ENCODE data around the gene PIF1. TPM values are rescaled to one million over a fixed set of nuclear protein-coding genes. Genes with fewer than 3 reads are reported as not detected.

Gene PIF1
- total RNA-seq, 1 experiment from 2014 or later: 34.9 TPM

DNA sequence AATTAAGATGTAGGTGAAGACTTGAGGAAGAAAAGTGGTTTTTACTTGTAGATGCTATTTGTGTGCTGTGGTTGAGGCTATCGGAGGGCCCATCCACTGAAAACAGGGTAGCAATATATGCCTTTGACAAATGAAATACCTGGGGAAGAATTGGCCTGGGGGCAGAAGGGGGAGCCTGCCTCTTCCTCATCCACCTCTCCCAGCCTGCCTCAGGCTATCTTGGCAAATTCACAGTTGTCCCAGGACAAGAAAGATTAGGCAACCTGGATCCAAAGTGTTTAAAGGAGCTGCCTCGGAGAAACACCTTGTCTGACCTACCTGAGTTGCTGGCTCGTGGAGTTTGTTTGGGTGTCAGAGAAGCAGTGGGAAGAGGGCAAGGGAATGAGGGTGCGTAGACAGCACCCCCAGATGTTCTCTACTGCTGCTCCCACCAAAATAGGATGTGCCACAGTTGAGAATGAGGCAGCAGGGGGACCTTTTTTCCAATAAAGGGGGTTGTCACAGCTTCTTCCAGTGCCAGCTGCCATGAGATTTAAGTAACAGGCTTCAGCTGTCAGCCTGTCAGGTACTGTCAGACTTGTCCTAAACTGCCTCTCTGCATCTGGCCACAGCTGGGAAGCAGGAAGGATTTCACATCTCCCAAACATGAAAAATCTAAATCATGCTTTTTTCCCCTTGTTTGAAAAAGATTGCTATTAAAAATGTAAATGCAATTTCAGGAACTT is 25.5 kb upstream of the PIF1 start:
- H3K27me3 ChIP-seq (ENCODE audit: insufficient read depth, low read length): no peaks in the 10 kb centered on the region
- H4K20me1 ChIP-seq (ENCODE audit: insufficient read depth): no peaks in the 10 kb centered on the region
- no peak for DNase-seq (ENCODE audit: low read depth, low spot score)
- ATAC-seq: no peak
- H3K4me2 ChIP-seq (ENCODE audit: low read length): no peak overlapping the region
- POLR2A ChIA-PET: no interaction called here
- H3K4me3 ChIP-seq (replicated peaks in 1 of 2; ENCODE audit: low read depth in 1 of 2, low read length in 2 of 2): no peak overlapping the region
- intact Hi-C loops (cut with micrococcal nuclease): no loop called here
- H3K36me3 ChIP-seq (ENCODE audit: control insufficient read depth in 1 of 2, insufficient read depth in 2 of 2, low read length in 2 of 2): peaks cover 0 to 5% of the 10 kb centered on the region in 2 experiments; a peak in 1 of 4 replicates
- CTCF ChIA-PET: no interaction called here
- no peaks in the 10 kb centered on the region for H3K79me2 ChIP-seq (ENCODE audit: insufficient read depth, low read length)
- no peak overlapping the region for H3K27ac ChIP-seq (ENCODE audit: low read depth, low read length)
- H2AFZ ChIP-seq (ENCODE audit: low read depth, low read length, poor library complexity, severe bottlenecking): no peak overlapping the region
- H3K9me2 ChIP-seq (ENCODE audit: insufficient read depth): no peaks in the 10 kb centered on the region
- BruUV-seq (replicated peaks): no TSS peak
- H3K9me3 ChIP-seq (ENCODE audit: control insufficient read depth in 1 of 2, insufficient read depth in 1 of 2, low read depth in 1 of 2, low read length in 2 of 2): no peaks in the 10 kb centered on the region
- RAD21 ChIA-PET (ENCODE audit: low non-redundant PET in 1 of 2, low total read pairs in 2 of 2, uncharacterized antibody in 2 of 2, unreplicated experiment in 2 of 2): no interaction called here
- peaks cover 0 to 3% of the 10 kb centered on the region in 2 experiments; a peak in 1 of 4 replicates for H3K4me1 ChIP-seq (ENCODE audit: control insufficient read depth in 1 of 2, insufficient read depth in 2 of 2, low read length in 2 of 2)
- no peak for TF ChIP-seq JUND (IDR thresholded peaks at IDR 0.05)
- no peak for TF ChIP-seq CEBPB (IDR thresholded peaks at IDR 0.05; ENCODE audit: low read depth)
- no peak for TF ChIP-seq POLR2A (IDR thresholded peaks at IDR 0.05; ENCODE audit: borderline replicate concordance, extremely low read depth, insufficient read depth, insufficient read length)
- TF ChIP-seq ZFX (IDR thresholded peaks at IDR 0.05): no peak
- no peak overlapping the region for H3K9ac ChIP-seq (ENCODE audit: low read length)

DNA sequence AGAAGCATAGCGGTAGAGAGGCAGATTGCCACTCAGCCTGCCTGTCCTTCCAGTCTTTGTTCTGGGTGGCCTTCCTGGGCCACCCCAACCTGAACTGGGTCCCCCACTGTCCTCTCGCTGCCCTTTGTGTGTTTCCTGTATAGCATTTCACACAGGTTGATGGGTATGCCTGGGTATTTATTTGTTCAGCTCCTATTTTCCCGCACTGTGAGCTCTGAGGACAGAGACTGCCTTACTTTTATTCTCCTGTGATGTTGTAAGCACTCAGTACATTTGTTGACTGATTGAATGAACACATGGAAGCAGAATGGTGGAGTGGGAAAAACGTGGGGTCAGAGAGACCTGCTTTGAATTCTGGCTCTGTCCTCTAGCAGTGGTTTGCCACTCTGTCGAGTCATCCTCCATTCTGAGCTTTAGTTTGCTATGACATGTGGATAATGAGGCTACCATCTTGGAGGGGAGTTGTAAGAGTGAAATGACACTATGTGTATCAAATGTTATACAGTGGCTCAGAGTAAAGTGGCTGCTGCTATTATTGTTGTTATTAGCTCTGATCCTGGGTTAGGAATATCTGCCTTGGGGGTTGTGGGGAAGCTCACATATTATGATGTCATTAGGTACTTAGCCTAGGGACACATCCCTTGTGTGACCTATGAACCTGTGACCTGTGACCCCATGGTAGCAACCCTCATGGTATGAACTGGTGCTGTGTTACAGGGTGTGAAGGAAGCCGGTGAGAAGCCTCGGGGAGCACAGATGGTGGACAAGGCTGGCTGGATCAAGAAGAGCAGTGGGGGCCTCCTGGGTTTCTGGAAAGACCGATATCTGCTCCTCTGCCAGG is 22.6 kb upstream of the PIF1 start:
- Histone ChIP-seq H3K4me1 (ENCODE audit: control insufficient read depth in 1 of 2, insufficient read depth in 2 of 2, low read length in 2 of 2) (peaks cover 0 to 1% of the 10 kb centered on the region in 2 experiments; a peak in 1 of 4 replicates), H3K27ac (ENCODE audit: low read depth, low read length) (no peak overlapping the region), H4K20me1 (ENCODE audit: insufficient read depth) (no peaks in the 10 kb centered on the region), H3K27me3 (ENCODE audit: insufficient read depth, low read length) (no peaks in the 10 kb centered on the region), H2AFZ (ENCODE audit: low read depth, low read length, poor library complexity, severe bottlenecking) (no peak overlapping the region), H3K4me2 (ENCODE audit: low read length) (no peak overlapping the region), H3K36me3 (ENCODE audit: control insufficient read depth in 1 of 2, insufficient read depth in 2 of 2, low read length in 2 of 2) (0 out of 4 replicates have a peak, but pooled peaks cover 0 to 2% of the 10 kb centered on the region in 2 experiments), H3K9me3 (ENCODE audit: control insufficient read depth in 1 of 2, insufficient read depth in 1 of 2, low read depth in 1 of 2, low read length in 2 of 2) (no peaks in the 10 kb centered on the region), H3K79me2 (ENCODE audit: insufficient read depth, low read length) (peaks cover 7% of the 10 kb centered on the region; the same call in 1 of the 2 replicates), H3K9ac (ENCODE audit: low read length) (no peak overlapping the region), H3K4me3 (replicated peaks in 1 of 2; ENCODE audit: low read depth in 1 of 2, low read length in 2 of 2) (no peak overlapping the region), H3K9me2 (ENCODE audit: insufficient read depth) (no peaks in the 10 kb centered on the region)
- TF ChIP-seq EZH2 (IDR thresholded peaks at IDR 0.05) (no peak), EZH2phosphoT487 (IDR thresholded peaks at IDR 0.05; ENCODE audit: borderline replicate concordance) (no peak), POLR2AphosphoS5 (IDR thresholded peaks at IDR 0.05; ENCODE audit: low read depth, low read length) (no peak), FOSL1 (IDR thresholded peaks at IDR 0.05; ENCODE audit: low read depth) (no peak), SP1 (IDR thresholded peaks at IDR 0.05; ENCODE audit: low read depth) (no peak)
- TF ChIP-seq, protein P1, sequence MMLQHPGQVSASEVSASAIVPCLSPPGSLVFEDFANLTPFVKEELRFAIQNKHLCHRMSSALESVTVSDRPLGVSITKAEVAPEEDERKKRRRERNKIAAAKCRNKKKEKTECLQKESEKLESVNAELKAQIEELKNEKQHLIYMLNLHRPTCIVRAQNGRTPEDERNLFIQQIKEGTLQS (IDR thresholded peaks at IDR 0.05): no peak
- ChIA-PET POLR2A (no interaction called here), RAD21 (ENCODE audit: low non-redundant PET in 1 of 2, low total read pairs in 2 of 2, uncharacterized antibody in 2 of 2, unreplicated experiment in 2 of 2) (no interaction called here), CTCF (no interaction called here)
- ATAC-seq: no peak
- DNase-seq (ENCODE audit: low read depth, low spot score): no peak
- intact Hi-C loops (cut with micrococcal nuclease): no loop called here
- BruUV-seq (replicated peaks): no TSS peak

All from HCT116 (cell line).